ENCODE results near the gene SELENOP. TPM values are rescaled to one million over a fixed set of nuclear protein-coding genes. Genes with fewer than 3 reads are reported as not detected.

Gene SELENOP
- 58.1 and 119 TPM in 2 replicates for total RNA-seq (ENCODE audit: low replicate concordance)

DNA sequence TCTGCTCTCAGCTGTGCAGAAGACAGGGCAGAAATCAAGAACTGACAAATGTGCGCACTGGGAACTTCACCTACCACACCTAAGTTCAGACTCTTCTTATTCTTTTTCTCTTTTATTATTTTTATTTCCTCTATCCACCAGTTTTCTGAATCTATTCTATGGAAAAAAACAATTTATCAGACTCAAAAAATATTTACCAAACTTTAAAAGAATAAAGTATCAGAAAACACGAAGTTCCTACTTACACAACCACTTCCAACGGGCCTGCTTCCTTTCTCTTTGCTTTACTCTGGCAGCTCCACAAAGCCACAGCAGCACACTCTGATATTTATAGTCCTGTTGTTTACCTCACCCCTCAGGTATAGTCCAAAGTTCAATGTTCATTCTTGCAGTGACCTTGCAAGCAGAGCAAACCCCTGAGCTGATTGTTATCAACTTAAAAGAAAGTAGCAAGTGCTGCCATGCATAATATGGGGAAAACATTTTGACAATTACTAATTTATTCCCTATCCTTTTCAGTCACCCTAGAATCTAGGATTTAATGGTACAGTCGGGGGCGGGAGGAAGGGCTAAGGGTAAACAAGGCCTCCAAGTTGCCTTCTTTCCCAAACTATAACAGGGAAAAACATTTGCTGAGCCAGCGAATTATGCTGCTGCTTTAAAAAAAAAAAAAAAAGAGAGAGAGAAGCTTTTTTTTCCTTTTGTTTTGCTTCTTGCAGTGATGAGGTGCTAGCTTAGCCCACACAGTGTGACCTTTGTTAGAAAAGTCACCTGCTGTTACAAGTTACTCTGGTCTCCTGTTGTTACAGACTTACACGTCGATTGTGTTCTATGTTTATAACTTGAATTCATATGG lies at the start of gene SELENOP:
Gene SELENOP (minus strand): TSS at position 302 of the 856 bp plus-strand sequence. CDS start 3,539 bp downstream, outside the sequence.
- TF ChIP-seq CTCF (IDR thresholded peaks at IDR 0.05; ENCODE audit: insufficient read depth, low read length) = no peak
- peak; percentile 26 for DNase-seq (ENCODE audit: low read depth)
- H3K4me3 ChIP-seq (ENCODE audit: low read depth, low read length) = no peak within 1 kb of the TSS

- no peak overlapping the region for H3K4me3 ChIP-seq (ENCODE audit: low read depth, low read length)
- TF ChIP-seq CTCF (IDR thresholded peaks at IDR 0.05; ENCODE audit: insufficient read depth, low read length) = no peak
- DNase-seq (ENCODE audit: low read depth) = peak; percentile 4
Observed at GRCh38 chr5:42858687-42859086, 47.0 kb upstream of the SELENOP start.

- no peak for TF ChIP-seq CTCF (IDR thresholded peaks at IDR 0.05; ENCODE audit: insufficient read depth, low read length)
- H3K4me3 ChIP-seq (ENCODE audit: low read depth, low read length) = no peak overlapping the region
- DNase-seq (ENCODE audit: low read depth) = peak; percentile 7
Observed at GRCh38 chr5:42858031-42858643, 46.4 kb upstream of the SELENOP start.

DNA sequence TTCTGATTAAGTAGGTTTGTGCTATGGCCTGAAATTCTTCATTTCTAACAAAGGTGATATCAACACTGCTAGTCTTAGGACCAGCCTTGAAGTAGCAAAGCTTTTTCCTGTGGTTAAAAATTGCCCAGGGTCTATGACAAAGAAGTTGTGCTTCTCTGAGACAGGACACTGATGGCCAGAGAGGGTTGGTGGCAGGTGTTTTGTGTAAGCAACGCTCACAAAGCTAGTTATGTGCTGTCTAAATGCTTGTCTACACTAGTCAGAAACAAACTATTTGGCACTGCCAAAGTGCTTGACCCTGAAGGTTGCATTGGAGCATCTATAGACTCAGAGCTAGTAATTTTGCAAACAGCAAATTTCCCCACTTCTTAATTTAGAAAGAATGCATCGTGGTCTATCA lies 44.1 kb upstream of the SELENOP start:
- TF ChIP-seq CTCF (IDR thresholded peaks at IDR 0.05; ENCODE audit: insufficient read depth, low read length) = no peak
- H3K4me3 ChIP-seq (ENCODE audit: low read depth, low read length) = no peak overlapping the region
- no peak for DNase-seq (ENCODE audit: low read depth)

DNA sequence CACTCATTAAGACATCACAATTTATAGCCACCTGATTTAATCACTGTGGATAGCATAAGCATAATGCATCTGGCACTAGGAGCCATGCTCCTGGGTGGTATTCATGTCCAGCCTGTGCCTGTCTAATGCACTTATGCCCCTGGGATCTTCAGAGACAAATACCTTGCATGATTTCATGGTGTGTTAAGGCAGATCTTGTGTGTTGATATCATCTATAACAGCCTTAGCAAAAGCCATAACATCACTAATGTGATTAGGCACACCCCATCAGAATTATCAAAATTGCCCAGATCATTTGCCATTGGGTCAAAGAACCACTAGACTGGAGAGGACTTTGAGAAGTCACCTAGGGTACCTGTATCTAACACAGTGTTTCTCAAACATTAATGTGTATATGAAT lies 43.7 kb upstream of the SELENOP start:
- H3K4me3 ChIP-seq (ENCODE audit: low read depth, low read length) = no peak overlapping the region
- DNase-seq (ENCODE audit: low read depth) = no peak
- TF ChIP-seq CTCF (IDR thresholded peaks at IDR 0.05; ENCODE audit: insufficient read depth, low read length) = no peak

- H3K4me3 ChIP-seq (ENCODE audit: low read depth, low read length) = no peak overlapping the region
- no peak for TF ChIP-seq CTCF (IDR thresholded peaks at IDR 0.05; ENCODE audit: insufficient read depth, low read length)
- no peak for DNase-seq (ENCODE audit: low read depth)
Observed at GRCh38 chr5:42854795-42855194, 43.1 kb upstream of the SELENOP start.

Data from fibroblast of the aortic adventitia (primary cell).